GM12864 (cell line): Measurements from ENCODE around the gene PCSK2.

Experiments
- DNase-seq: peaks from one replicate; pipeline ENCODE4 v3.0.0-alpha.2; 2011; ENCODE audit warnings: low read depth
- H3K4me3 ChIP-seq: 2 replicates; pipeline ENCODE4 v1.5.1; 2011; ENCODE audit warnings: mild to moderate bottlenecking, low read depth, low read length, control low read depth
- TF ChIP-seq, protein P1 (sequence below): IDR thresholded peaks from 2 replicates; pipeline ENCODE4 v1.5.1; 2011; ENCODE audit warnings: low read depth, mild to moderate bottlenecking, moderate library complexity, low read length, control low read depth, inconsistent platforms; ENCODE audit errors: missing control alignments

The PCSK2 gene

DNA sequence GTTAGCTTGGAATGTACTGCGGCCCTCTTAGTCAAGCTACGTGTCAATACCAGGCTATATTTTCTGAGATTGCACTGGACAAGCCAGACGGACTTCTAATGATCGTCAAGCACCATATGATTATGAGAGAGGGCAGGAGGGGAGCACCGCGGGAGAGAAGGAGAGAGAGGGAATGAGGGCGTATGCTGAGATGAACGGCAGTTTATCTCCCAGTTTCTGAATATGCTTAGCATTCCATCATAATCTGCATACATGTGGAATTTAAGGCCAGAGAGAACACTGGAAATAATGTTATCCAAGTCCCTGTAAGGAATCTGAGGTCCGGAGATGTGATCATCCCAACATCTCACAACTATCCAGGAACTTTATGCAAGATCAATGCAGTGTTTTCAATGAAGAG lies 244.1 kb downstream of the PCSK2 start:
- DNase-seq, result no peak
- TF ChIP-seq, protein P1, sequence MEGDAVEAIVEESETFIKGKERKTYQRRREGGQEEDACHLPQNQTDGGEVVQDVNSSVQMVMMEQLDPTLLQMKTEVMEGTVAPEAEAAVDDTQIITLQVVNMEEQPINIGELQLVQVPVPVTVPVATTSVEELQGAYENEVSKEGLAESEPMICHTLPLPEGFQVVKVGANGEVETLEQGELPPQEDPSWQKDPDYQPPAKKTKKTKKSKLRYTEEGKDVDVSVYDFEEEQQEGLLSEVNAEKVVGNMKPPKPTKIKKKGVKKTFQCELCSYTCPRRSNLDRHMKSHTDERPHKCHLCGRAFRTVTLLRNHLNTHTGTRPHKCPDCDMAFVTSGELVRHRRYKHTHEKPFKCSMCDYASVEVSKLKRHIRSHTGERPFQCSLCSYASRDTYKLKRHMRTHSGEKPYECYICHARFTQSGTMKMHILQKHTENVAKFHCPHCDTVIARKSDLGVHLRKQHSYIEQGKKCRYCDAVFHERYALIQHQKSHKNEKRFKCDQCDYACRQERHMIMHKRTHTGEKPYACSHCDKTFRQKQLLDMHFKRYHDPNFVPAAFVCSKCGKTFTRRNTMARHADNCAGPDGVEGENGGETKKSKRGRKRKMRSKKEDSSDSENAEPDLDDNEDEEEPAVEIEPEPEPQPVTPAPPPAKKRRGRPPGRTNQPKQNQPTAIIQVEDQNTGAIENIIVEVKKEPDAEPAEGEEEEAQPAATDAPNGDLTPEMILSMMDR, result no peak
- no peak overlapping the region for H3K4me3 ChIP-seq

DNA sequence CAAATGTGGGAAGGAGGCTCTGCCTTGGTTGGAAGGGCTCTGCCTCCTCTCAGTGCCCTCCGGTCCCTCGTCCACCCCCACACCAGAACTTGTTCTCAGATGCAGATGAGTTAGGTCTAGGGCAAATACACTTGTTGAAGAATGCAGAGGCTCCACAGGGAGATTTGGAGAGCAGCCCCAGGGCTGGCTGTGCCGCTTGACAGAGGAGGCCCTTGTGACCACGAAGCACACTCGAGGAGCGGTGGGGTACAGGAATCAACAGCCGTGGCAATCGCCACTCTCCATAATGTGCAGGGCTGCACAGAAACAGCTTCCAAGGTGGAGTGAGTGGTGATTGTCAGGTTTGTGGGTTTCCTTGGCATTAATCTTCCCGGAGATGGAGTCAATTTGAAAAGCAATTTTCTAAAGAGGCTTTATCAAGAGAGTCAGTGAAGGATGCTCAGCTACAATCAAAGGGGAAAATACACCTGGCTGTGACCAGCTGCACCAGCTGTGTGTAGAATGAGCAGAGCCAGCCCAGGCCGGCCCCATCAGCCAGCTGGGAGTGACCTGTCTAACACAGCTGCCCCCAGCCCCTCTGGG lies 244.9 kb downstream of the PCSK2 start:
- no peak overlapping the region for H3K4me3 ChIP-seq
- TF ChIP-seq, protein P1, result no peak
- DNase-seq, result no peak

DNA sequence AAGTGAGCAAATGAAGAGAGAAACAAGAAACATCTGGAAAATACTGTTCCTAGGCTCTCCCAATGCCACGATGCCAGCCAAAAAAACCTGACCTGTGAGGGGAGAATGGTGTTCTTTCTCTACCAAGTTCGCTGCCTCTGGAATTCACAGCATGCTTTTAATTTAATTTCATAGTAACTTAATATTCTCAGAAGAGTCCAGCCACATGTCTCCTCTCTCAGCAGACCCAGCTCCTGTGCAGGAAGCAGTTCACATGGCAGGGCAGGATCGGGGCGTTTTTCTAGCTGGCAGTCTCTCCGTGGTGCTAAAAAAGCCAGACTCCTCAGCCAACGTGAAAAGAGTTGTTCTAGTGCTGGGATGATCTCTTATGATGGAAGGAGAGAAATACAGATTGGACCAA lies 246.8 kb downstream of the PCSK2 start:
- DNase-seq, result no peak
- TF ChIP-seq, protein P1, result no peak
- no peak overlapping the region for H3K4me3 ChIP-seq

DNA sequence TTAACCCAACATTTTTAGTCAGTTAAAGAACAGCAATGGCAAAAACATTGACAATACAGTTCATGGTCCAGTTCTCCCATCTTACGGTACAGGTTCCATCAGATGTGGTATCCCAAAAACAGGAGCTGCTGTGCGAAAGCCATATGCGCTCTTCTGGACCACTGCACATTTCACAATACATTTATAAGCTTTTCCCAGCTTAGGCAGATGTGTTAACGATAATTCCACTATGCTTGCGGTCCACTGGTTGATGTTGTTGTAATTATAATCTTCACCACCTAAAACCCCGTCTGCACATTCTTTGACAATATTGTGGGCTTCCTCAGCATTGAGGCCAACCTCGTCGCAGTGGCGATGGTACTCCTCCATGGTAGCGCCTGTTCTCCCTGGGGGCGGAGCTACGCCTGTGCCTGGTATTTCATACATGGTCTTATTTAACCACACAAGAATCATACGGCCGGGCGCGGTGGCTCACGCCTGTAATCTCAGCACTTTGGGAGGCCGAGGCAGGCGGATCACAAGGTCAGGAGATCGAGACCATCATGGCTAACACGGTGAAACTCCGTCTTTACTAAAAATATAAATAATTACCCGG lies 252.3 kb downstream of the PCSK2 start:
- no peak overlapping the region for H3K4me3 ChIP-seq
- no peak for DNase-seq
- TF ChIP-seq, protein P1, result no peak

DNA sequence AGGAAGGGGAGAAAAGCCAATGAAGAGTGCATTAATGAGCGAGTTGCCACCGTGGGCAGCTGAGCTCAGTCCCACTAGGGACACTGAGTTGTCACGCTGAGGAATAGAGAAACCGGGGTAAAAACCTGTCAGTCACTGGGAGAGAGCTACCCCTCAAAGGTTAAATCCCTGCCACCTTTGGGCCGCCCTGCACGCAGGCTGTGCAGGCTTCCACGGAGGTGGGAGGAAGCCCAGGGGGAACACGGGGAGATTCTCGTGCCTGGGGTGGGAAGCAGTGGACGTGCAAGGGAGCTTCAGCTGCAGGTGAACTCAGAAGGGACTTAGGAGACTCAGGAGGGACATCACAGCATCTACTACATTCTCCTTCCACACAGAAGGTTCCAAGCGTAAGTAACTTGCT lies 253.9 kb downstream of the PCSK2 start:
- TF ChIP-seq, protein P1, result no peak
- DNase-seq, result no peak
- no peak overlapping the region for H3K4me3 ChIP-seq

DNA sequence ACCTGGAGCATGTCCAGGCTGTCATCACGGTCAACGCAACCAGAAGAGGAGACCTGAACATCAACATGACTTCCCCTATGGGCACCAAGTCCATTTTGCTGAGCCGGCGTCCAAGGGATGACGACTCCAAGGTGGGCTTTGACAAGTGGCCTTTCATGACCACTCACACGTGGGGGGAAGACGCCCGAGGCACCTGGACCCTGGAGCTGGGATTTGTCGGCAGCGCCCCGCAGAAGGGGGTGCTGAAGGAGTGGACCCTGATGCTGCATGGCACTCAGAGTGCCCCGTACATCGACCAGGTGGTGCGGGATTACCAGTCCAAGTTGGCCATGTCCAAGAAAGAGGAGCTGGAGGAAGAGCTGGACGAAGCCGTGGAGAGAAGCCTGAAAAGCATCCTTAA lies 254.8 kb downstream of the PCSK2 start:
- TF ChIP-seq, protein P1, result no peak
- no peak overlapping the region for H3K4me3 ChIP-seq

DNA sequence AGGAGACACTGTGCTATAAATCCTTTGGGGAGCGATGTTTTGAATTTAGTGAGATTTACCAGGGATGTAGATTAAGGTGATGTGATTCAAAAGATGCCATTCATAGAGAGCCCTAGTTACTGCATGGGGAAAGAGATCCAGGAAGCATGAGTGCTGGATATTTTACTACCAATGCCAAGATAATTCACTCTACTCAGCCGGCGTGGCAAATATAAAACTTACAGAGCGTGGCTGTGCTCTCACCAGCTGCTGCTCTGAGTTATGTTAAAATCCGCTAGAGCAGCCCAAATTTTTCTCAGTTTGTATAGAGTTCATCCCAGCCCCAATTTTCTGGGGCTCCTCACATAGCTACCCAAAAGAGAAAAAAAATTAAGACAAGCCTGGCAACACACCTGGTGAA lies 255.7 kb downstream of the PCSK2 start:
- H3K4me3 ChIP-seq, result no peak overlapping the region
- TF ChIP-seq, protein P1, result no peak
- no peak for DNase-seq

More for the DNA sequence above, 254.8 kb downstream of the PCSK2 start:
- DNase-seq, result no peak
